ENCODE data around the gene TRPM3.

Gene TRPM3

GRCh38 chr9:70517926-70518610, 603.4 kb downstream of the TRPM3 start:
- no peak for DNase-seq (ENCODE audit: low read depth)

GRCh38 chr9:70514273-70514672, 607.1 kb downstream of the TRPM3 start:
- no peak for DNase-seq (ENCODE audit: low read depth)

GRCh38 chr9:70511858-70512257, 609.6 kb downstream of the TRPM3 start:
- no peak for DNase-seq (ENCODE audit: low read depth)

GRCh38 chr9:70510157-70510770, 611.2 kb downstream of the TRPM3 start:
- peak; percentile 43 for DNase-seq (ENCODE audit: low read depth)

GRCh38 chr9:70506159-70506558, 615.3 kb downstream of the TRPM3 start:
- DNase-seq (ENCODE audit: low read depth), result peak; percentile 2

GRCh38 chr9:70504834-70505233, 616.6 kb downstream of the TRPM3 start:
- DNase-seq (ENCODE audit: low read depth), result no peak

GRCh38 chr9:70502690-70503089, 618.7 kb downstream of the TRPM3 start:
- DNase-seq (ENCODE audit: low read depth), result no peak

- DNase-seq (ENCODE audit: low read depth), result no peak
These were observed 620.6 kb downstream of the TRPM3 start for GRCh38 chr9:70500793-70501192.

GRCh38 chr9:70499621-70500020, 621.8 kb downstream of the TRPM3 start:
- DNase-seq (ENCODE audit: low read depth), result no peak

GRCh38 chr9:70498866-70499265, 622.6 kb downstream of the TRPM3 start:
- DNase-seq (ENCODE audit: low read depth), result no peak

GRCh38 chr9:70496244-70496643, 625.2 kb downstream of the TRPM3 start:
- no peak for DNase-seq (ENCODE audit: low read depth)

GRCh38 chr9:70495514-70495913, 625.9 kb downstream of the TRPM3 start:
- no peak for DNase-seq (ENCODE audit: low read depth)

GRCh38 chr9:70494221-70494620, 627.2 kb downstream of the TRPM3 start:
- no peak for DNase-seq (ENCODE audit: low read depth)

GRCh38 chr9:70493029-70493428, 628.4 kb downstream of the TRPM3 start:
- DNase-seq (ENCODE audit: low read depth), result no peak

- DNase-seq (ENCODE audit: low read depth), result no peak
These were observed 629.1 kb downstream of the TRPM3 start for GRCh38 chr9:70492319-70492777.

- DNase-seq (ENCODE audit: low read depth), result no peak
These were observed 629.7 kb downstream of the TRPM3 start for GRCh38 chr9:70491426-70492318.

GRCh38 chr9:70490478-70490877, 630.9 kb downstream of the TRPM3 start:
- DNase-seq (ENCODE audit: low read depth), result peak; percentile 14

GRCh38 chr9:70488793-70489105, 632.7 kb downstream of the TRPM3 start:
- DNase-seq (ENCODE audit: low read depth), result no peak

GRCh38 chr9:70488098-70488792, 633.2 kb downstream of the TRPM3 start:
- no peak for DNase-seq (ENCODE audit: low read depth)

- DNase-seq (ENCODE audit: low read depth), result no peak
These were observed 635.3 kb downstream of the TRPM3 start for GRCh38 chr9:70486127-70486526.

GRCh38 chr9:70485273-70485858, 636.1 kb downstream of the TRPM3 start:
- no peak for DNase-seq (ENCODE audit: low read depth)

All from ELR (cell line).